HG02870 (cell line): ENCODE results near the gene DHRSX.
"Not testable (repeated sequence)": the region's sequence is repeated elsewhere in the genome, so short reads cannot be mapped to it uniquely, and the experiment has no call there.

ENCODE experiments used
- ATAC-seq: cut with Tn5 transposase; IDR thresholded peaks from one replicate; pipeline ENCODE4 v1.9.1; 2021; ENCODE audit warnings: mild to moderate bottlenecking, moderate library complexity; ENCODE audit not compliant: unreplicated experiment

DHRSX gene

GRCh38 chrX:2500803-2501558, at the start of gene DHRSX, which contains the start of gene ZBED1:
Gene DHRSX (minus strand): TSS chrX:2500976. CDS start chrX:2500925, 51 bp downstream.
Gene ZBED1 (minus strand): TSS chrX:2500976. CDS start chrX:2490719, 10,257 bp downstream.
- ATAC-seq = peak; percentile 43

GRCh38 chrX:2549876-2550275, 49.1 kb upstream of the DHRSX start:
- no peak for ATAC-seq

GRCh38 chrX:2548711-2549423, 48.1 kb upstream of the DHRSX start:
- ATAC-seq = no peak

- ATAC-seq = no peak
Observed at GRCh38 chrX:2547736-2548135, 47.0 kb upstream of the DHRSX start.

- no peak for ATAC-seq
Observed at GRCh38 chrX:2546496-2546895, 45.7 kb upstream of the DHRSX start.

GRCh38 chrX:2545144-2545543, 44.4 kb upstream of the DHRSX start:
- ATAC-seq = no peak

- no peak for ATAC-seq
Observed at GRCh38 chrX:2542826-2543521, 42.2 kb upstream of the DHRSX start.

- ATAC-seq = no peak
Observed at GRCh38 chrX:2541603-2542002, 40.8 kb upstream of the DHRSX start.

GRCh38 chrX:2540426-2540947, 39.7 kb upstream of the DHRSX start:
- no peak for ATAC-seq

GRCh38 chrX:2539586-2539985, 38.8 kb upstream of the DHRSX start:
- ATAC-seq = no peak

- ATAC-seq = no peak
Observed at GRCh38 chrX:2538031-2538757, 37.4 kb upstream of the DHRSX start.

- no peak for ATAC-seq
Observed at GRCh38 chrX:2536974-2537373, 36.2 kb upstream of the DHRSX start.

- ATAC-seq = no peak
Observed at GRCh38 chrX:2536141-2536540, 35.4 kb upstream of the DHRSX start.

- not testable (repeated sequence) for ATAC-seq
Observed at GRCh38 chrX:2534261-2535021, 33.7 kb upstream of the DHRSX start.

GRCh38 chrX:2533424-2533823, 32.6 kb upstream of the DHRSX start:
- ATAC-seq = no peak

- no peak for ATAC-seq
Observed at GRCh38 chrX:2526390-2526789, 25.6 kb upstream of the DHRSX start.

- ATAC-seq = no peak
Observed at GRCh38 chrX:2523911-2524310, 23.1 kb upstream of the DHRSX start.

GRCh38 chrX:2521927-2522386, 21.2 kb upstream of the DHRSX start:
- ATAC-seq = peak; percentile 32

- peak; percentile 86 for ATAC-seq
Observed at GRCh38 chrX:2521092-2521926, 20.5 kb upstream of the DHRSX start.
